ENCODE results near the gene CLIP4. TPM values are rescaled to one million over a fixed set of nuclear protein-coding genes. Genes with fewer than 3 reads are reported as not detected.
"Not testable (repeated sequence)": the region's sequence is repeated elsewhere in the genome, so short reads cannot be mapped to it uniquely, and the experiment has no call there.

The CLIP4 gene
- polyA plus RNA-seq, 4 donors: 16.2 to 20.8 (median 18.0) TPM

- DNase-seq (ENCODE audit: low read depth in 4 of 4, low spot score in 3 of 4): no peak
Measured at GRCh38 chr2:29100564-29100963, 14.7 kb upstream of the CLIP4 start.

- DNase-seq (ENCODE audit: low read depth in 4 of 4, low spot score in 3 of 4): no peak
Measured at GRCh38 chr2:29104688-29105087, 10.5 kb upstream of the CLIP4 start.

DNA sequence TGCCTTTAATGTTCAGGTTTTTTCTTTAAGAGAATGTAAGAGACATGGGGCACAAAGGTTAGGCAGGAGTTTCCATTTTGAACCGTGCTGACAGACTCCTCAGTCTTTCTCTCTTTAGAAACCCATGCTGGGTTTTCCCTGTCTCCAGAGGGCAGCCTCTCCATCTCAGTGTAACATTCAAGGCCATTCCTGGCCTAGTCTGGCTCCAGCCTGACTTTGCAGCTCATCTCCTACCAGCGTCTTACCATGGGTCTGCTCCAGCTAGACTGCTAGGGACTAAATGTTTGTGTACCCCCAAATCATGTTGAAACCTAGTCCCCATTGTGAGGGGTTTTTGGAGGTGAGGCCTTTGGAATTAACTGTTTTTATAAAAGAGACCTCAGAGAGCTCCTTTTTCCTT lies 9.8 kb upstream of the CLIP4 start:
- no peak for DNase-seq (ENCODE audit: low read depth in 4 of 4, low spot score in 3 of 4)

GRCh38 chr2:29106256-29106655 lies 9.0 kb upstream of the CLIP4 start:
- no peak for DNase-seq (ENCODE audit: low read depth in 4 of 4, low spot score in 3 of 4)

DNA sequence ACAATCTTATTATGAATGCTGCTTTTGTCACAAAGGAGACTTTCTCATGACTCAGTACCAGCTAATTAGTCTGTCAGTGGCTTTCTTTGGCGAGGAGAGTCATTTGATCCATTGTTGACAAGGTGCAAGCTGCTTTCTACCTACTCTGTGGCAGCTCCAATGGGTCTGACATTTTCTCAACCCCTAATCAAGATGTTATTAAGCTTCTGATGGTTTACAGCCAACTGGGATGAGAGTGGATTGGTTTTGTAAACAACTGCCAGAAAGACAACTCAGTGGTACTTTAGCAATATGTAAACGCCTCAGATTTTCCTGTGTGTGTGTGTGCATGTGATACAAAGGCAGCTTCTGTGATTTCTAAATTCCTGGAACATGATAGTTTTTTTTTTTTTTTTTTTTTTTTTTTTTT lies 8.2 kb upstream of the CLIP4 start:
- no peak for DNase-seq (ENCODE audit: low read depth in 4 of 4, low spot score in 3 of 4)

DNA sequence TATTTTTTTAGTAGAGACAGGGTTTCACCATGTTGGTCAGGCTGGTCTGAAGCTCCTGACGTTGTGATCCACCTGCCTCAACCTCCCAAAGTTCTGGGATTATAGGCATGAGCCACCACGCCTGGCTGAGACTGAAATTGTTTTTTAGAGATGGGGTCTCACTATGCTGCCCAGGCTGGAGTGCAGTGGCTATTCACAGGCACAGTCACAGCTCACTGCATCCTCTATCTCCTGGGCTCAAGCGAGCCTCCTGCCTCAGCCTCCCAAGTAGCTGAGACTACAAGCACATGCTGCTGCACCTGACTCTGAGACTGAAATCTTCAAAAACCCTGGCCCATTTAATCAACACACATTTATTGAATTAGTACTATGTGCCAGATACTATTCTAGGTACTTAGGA lies 7.7 kb upstream of the CLIP4 start:
- not testable (repeated sequence) for DNase-seq (ENCODE audit: low read depth in 4 of 4, low spot score in 3 of 4)

DNA sequence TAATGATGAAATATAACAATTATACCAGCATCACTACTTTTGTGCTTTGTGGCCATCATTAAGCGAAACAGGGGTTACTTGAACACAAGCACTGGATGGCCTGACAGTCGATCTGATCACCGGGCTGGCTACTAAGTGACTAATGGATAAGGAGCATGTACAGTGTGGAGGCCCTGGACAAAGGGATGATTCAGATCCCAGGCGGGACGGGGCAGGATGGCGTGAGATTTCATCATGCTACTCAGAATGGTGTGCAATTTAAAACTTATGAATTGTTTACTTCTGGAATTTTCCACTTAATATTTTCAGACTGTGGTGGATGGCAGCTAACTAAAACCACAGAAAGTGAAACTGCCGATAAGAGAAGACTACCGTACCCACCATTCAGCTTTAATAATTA lies 7.0 kb upstream of the CLIP4 start:
- no peak for DNase-seq (ENCODE audit: low read depth in 4 of 4, low spot score in 3 of 4)

DNA sequence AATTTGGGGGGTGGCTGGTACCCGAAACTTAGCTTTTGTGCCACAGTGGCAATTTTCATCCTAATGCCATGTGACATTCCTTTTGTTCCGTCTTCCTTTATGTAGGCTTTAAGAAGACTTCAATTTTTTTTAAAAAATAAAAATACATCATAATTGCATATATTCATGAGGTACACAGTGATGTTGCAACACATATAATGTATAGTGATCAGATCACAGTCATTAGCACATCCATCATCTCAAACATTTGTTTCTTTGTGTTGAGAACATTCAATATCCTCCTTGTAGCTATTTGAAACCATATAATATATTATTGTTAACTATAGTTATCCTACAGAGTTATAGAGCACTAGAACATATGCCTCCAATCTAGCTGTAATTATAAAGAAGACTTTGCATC lies 6.0 kb upstream of the CLIP4 start:
- no peak for DNase-seq (ENCODE audit: low read depth in 4 of 4, low spot score in 3 of 4)

DNA sequence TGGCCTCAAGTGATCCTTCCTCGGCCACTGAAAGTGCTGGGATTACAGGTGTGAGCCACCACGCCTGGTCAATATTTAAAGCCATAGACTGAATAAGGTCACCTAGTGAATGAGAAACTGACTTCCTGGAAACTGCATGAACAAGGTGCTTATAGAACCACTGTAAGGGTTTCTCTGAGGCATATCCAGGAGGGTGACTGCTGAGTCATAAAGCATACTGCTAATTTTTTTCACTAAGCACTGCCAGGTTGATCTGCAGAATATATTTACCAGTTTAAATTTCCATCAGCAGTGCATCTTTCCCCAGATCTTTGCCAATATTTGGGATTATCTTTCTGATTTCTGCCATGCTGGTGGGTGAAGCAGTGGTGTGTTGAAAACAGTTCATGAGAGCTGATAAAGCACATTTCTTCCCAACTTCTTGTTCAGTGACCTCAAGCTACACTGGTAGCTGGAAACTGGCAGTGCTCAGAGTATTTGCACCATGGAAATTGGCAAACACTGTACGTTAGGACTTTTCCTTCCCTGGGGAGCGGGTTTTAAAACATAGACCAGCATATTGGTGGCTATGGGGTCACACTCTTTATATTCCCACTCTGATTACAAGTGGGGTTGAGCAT lies 4.2 kb upstream of the CLIP4 start:
- DNase-seq (ENCODE audit: low read depth in 4 of 4, low spot score in 3 of 4): no peak

- no peak for DNase-seq (ENCODE audit: low read depth in 4 of 4, low spot score in 3 of 4)
Measured at GRCh38 chr2:29112379-29112778, 2.8 kb upstream of the CLIP4 start.

DNA sequence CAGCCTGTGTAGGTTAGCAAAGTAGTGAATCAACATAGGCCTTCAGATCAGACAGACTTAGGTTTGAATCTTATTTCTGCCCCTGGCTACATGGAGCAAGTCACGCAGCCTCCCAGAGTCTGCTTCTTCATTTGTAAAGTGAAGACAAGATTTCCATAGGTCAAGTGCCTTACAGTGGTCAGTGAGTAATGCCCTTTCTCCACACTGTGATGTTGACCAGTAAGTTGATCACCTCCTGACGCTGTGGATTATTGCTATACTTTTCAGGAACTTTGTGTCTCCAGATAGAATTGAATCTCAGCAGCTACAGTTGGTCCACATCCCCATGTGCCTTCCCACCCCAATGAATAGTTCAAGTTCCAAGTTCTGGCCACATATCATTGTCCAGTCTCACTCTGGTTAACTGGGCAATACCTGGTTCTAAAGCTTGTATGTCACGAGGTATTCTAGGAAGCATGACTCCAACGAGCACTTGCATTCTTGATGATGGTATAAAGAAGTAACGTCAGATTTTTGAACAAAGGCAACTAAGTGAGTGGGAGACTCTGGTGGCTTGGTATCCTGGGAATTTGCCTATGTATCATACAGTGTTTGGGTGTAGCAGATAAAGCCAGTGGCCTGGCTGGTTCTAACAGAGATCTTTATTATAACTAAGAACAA lies 2.1 kb upstream of the CLIP4 start:
- DNase-seq (ENCODE audit: low read depth in 4 of 4, low spot score in 3 of 4): no peak

GRCh38 chr2:29113891-29114321 lies 1.3 kb upstream of the CLIP4 start:
- no peak for DNase-seq (ENCODE audit: low read depth in 4 of 4, low spot score in 3 of 4)

GRCh38 chr2:29114586-29114945 lies 649 bp upstream of the CLIP4 start:
- no peak for DNase-seq (ENCODE audit: low read depth in 4 of 4, low spot score in 3 of 4)

GRCh38 chr2:29115797-29116781 lies 874 bp downstream of the CLIP4 start:
- DNase-seq (ENCODE audit: low read depth in 4 of 4, low spot score in 3 of 4): peak in 3 of 4 donors; percentile 3 to 31 (median 30)

- DNase-seq (ENCODE audit: low read depth in 4 of 4, low spot score in 3 of 4): peak in 1 of 4 donors; percentile 2
Measured at GRCh38 chr2:29117636-29118303, 2.6 kb downstream of the CLIP4 start.

DNA sequence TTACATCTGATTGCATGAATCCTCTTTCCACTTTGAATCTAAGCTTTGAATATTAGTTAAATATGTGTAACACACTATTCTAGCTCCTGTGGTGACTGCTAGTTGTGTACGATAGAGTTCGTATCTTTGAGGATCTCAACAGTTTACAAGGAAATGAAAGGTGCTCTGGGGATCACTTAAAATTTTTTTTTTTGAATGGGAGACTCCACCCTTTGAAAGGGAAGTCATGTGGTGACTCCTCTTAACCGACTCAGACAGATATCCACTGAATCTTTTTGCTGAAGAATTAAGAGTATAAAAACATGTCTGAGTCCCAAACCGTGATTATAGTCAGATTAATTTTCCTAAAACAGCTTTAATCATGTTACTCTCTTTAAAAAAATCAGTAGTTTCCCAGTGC lies 4.0 kb downstream of the CLIP4 start:
- DNase-seq (ENCODE audit: low read depth in 4 of 4, low spot score in 3 of 4): no peak

DNA sequence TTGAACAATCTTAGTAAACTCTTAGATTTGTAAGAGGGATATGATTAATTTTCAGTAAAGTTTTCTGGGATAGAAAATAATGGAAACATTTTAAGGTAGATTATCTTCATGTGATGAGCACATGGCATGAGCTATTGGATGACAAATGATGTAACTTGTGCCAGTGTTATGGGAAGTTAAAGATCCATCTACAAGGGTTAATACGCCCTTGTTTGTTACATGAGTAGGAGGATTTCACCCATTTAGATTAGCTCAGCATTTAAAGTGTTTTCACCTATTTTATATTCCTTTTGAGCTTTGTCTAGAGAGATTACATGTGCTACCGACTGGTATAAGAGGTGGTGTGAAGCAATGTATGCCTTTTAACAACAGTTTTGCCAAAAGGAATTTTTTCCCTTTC lies 5.6 kb downstream of the CLIP4 start:
- DNase-seq (ENCODE audit: low read depth in 4 of 4, low spot score in 3 of 4): no peak

DNA sequence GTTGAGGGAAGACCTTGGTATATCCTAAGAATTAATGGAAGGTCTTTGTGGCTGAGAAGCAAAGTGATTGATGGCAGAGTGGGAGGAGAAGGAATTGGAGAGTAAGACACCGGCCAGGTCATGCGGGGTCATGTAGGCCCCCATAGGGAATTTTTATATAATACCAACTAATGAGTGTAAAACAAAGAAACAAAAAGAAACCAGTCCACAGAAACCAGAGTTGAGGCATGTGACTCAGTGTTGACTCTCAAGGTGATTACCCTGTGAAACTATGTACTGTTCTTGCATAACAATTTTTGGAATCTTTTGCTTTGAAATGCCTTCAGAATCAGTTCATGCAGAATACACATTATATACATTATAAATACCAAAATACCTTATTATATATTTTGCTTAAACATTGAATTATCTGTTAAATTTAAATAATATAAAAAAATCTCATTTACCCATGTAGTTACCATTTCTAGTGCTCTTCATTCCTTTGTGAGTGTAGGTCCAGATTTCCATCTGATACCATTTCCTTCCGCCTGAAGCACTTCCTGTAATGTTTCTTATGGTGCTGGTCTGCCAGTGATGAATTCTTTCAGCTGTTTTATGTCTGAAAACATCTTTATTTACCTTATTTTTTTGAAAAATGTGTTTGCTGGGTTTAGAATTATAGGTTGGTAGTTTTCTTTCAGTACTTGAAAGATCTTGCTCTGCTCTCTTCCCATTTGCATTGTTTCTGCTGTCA lies 8.6 kb downstream of the CLIP4 start:
- no peak for DNase-seq (ENCODE audit: low read depth in 4 of 4, low spot score in 3 of 4)

DNA sequence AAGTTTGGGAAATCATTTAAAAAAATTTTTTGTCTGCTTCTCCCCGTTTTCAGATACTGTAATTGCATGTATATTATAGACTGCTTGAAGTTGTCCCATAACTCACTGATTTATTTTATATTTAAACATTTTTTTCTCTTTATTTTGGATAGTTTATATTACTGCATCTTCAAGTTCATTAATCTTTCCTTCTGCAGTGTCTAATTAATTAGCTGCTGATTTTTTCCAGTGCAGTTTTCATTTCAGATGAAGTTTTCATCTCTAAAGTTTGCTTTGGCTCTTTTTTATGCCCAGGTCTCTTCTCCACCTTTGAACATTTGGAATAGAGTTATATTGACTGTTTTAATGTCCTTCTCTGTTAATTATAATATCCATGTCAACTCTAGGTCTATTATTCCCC lies 9.3 kb downstream of the CLIP4 start:
- DNase-seq (ENCODE audit: low read depth in 4 of 4, low spot score in 3 of 4): no peak

DNA sequence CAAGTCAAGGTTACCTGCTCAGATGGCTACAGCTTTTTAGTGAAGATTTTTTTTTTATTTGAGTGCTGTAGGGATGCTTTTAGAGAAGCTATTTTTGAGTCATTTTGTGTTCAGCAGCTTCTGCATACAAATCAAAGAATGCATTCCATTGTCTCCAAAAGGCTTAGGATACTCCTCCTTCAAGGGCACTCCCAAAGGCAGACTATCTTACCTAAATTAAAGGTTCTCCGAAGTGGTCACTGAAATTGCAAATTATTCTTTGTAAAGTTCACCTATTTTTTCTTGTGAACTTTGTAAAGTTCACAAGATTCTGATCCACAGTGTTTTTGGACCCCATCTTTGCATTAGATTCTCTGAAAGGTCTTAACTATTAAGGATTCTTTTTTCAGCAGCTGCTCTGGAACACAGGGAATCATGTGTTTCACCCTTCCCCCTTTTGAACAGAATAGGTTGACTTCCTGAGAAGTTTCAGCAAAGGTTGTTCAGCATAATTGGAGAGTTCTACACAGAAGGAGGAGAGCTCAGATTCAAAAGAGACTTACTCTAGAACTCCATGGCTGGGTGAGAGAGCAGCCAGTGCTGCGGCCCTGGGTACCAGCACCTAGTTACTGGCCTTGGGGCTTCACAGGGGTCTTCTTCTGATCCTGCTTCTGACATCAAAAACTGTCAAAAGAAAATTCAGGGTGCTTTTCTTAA lies 14.5 kb downstream of the CLIP4 start:
- DNase-seq (ENCODE audit: low read depth in 4 of 4, low spot score in 3 of 4): no peak
